Measurements from ENCODE around the gene ZMYM4.
"Not testable (repeated sequence)": the region's sequence is repeated elsewhere in the genome, so short reads cannot be mapped to it uniquely, and the experiment has no call there.

Gene ZMYM4

GRCh38 chr1:35268282-35269200 is at the start of gene ZMYM4:
Gene ZMYM4, plus strand, starts transcription at chr1:35268709. Its CDS starts 338 bp downstream, at chr1:35269047.
- DNase-seq, result peak; percentile 89 to 92

DNA sequence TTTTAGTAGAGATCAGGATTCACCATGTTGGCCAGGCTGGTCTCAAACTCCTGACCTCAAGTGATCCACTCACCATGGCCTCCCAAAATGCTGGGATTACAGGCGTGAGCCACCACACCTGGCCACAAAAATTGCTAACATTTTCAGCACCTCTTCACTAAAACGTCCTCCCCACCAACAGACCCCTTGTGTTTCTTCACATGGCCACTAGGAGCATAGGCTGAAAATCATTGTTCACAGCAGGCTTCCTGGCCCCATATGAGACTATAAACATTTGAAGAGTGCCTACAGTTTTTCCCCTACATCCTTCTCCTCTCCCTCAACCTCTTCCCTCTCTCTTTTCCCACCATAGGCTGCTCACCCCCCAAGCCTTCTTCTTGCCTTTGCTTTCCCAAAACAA is 47.5 kb upstream of the ZMYM4 start:
- DNase-seq, result no peak

- DNase-seq, result no peak
Measured at GRCh38 chr1:35222322-35223083, 46.0 kb upstream of the ZMYM4 start.

GRCh38 chr1:35223084-35223630 is 45.4 kb upstream of the ZMYM4 start:
- no peak for DNase-seq

- DNase-seq, result no peak
Measured at GRCh38 chr1:35226546-35226945, 42.0 kb upstream of the ZMYM4 start.

DNA sequence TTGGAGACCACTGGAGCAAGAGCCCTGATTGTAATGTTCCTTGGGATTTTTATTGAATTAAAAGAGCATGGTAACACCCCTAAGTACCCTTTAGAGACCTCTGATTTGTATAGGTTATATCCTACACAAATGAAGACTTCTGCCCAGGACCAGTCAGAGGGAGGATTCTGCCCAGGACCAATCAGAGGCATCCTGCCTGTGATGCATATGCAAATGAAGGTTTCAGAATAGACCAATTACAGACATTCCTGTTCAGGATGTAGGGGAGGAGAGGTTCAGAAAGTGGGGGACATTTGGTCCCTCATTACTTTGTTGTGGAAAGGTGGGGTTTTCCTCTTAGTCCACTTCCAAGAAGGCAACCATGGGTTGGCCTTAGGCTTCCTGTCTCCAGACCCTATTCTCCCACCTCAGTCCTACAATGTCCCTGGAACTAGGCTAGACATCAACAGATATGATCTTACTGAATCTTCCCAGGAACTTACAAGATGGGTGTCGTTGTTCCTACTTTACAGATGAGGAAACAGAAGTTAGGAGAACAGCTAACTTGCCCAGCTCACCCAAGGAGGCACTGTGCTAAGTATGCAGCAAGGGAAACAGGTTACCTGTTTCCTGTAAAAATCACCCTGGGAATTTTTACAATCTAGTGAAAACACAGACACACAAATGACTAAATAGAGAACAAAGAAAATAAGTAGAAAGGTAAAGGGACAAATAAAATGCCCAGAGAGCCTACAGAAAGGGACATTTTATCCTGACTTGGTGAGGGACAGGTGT is 38.7 kb upstream of the ZMYM4 start:
- no peak for DNase-seq

DNA sequence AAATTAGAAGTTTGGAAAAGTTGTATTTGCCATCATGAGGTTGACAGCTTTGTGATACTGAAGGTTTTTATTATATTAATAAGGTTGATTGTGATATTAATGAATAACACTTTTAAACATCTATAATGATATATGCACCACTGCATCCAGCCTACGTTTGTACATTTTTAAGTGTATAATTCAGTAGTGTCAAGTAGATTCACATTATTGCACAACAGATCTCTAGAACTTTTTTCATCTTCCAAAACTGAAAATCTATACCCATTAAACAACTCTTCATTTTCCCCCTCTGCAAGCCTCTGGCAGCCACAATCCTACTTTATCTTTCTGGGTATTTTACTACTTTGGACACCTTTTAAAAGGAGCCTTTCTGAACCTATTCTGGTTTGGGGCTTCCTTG is 37.2 kb upstream of the ZMYM4 start:
- no peak for DNase-seq

- DNase-seq, result not testable (repeated sequence)
Measured at GRCh38 chr1:35236772-35237171, 31.7 kb upstream of the ZMYM4 start.

DNA sequence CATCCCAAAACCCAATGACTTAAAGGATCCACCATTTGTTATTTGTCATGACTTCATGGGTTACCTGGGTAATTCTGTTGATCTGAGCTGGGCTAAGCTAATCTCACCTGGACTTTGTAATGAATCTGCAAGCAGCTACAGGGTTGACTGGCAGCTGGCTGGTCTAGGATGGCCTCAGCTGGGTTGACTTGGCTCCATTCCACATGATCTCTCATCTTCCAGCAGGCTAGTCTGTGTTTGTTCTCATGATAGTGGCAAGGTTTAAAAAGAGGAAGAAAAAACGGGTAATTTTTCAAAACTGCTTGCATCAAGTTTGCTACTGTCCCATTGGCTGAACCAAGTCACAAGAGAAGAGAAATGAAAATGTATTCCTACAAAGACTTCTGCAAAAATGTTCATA is 24.8 kb upstream of the ZMYM4 start:
- no peak for DNase-seq

DNA sequence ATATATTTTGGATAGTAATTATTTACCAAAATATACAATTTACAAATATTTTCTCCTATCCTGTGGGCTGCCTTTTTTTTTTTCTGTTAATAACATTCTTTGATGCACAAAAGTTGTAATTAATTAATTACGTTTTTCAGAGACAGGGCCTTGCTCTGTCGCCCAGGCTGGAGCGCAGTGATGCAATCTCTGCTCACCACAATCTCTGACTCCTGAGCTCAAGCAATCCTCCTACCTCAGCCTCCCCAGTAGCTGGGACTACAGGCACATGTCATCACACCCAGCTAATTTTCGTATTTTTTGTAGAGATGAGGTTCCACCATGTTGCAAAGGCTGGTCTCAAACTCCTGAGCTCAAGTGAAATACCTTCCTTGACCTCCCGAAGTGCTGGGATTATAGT is 21.3 kb upstream of the ZMYM4 start:
- no peak for DNase-seq

- DNase-seq, result no peak
Measured at GRCh38 chr1:35253941-35254340, 14.6 kb upstream of the ZMYM4 start.

DNA sequence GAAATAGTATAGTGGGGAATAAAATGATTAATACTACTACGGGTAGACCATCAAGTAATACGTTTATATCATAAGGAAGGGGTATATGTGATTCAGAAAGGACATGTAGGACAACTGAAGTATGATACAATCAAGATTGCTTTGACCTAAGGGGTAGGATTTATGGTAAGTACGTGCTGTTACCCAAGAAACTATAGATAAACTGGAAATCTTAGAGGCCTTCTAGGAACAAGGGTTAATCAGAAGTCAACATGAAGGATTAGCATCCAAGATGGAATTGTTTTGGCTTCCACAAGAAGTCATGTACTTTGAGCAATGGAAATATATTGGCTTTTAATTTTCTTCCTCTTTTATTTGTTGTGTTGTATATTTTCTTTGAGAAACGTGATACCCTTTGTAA is 13.2 kb upstream of the ZMYM4 start:
- DNase-seq, result no peak

- DNase-seq, result no peak
Measured at GRCh38 chr1:35259561-35259960, 8.9 kb upstream of the ZMYM4 start.

GRCh38 chr1:35261412-35262120 is 6.9 kb upstream of the ZMYM4 start:
- DNase-seq, result no peak

DNA sequence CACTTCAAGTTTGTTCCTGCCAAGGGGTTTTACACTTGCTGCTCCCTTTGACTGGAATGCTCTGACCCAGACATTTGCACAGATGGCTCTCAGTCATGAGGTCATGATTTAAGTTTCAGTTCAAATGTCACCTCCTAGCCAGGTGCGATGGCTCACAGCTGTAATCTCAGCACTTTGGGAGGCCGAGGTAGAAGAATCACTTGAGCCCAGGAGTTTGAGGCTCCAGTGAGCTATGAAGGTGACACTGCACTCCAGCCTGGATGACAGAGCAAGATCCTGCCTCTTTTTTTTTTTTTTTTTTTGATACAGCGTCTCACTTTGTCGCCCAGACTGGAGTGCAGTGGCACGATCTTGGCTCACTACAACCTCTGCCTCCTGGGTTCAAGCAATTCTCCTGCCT is 4.5 kb upstream of the ZMYM4 start:
- DNase-seq, result no peak

DNA sequence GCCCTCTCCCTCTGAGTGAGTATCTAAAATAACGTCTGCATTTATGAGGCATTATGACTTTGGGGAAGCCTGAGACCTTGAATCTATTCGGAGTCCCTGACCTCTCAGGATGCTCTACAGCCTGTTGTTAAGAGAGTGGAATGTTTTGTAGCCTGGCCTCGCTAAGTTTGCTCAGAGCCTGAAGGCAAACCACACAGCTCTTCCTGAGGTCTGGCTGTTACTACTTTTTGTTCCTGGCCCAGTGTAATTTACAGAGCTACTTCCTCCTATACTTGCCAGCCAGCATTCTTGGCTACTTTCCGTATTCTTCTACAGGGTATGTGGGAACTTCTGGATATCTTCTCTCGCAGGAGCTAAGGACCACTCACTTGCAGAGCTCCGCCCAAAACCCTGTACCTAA is 3.6 kb upstream of the ZMYM4 start:
- no peak for DNase-seq

DNA sequence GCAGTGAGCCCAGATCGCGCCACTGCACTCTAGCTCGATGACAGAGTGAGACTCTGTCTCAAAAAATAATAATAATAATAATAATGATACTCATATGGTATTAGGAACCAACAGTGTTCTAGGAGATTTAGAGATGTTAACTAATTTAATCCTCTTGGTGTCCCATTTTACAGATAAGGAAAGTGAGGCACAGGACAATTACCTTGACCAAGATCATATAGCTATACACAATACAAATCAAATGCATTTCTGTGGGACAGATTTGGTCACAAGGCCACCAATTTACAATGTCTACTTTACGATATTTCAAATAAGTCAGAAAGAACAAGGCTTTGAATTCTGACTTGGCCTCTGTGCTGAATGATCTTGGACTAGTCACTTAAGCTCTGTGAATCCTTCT is 2.2 kb upstream of the ZMYM4 start:
- no peak for DNase-seq

GRCh38 chr1:35269201-35269988 is 886 bp downstream of the ZMYM4 start:
- DNase-seq, result no peak

DNA sequence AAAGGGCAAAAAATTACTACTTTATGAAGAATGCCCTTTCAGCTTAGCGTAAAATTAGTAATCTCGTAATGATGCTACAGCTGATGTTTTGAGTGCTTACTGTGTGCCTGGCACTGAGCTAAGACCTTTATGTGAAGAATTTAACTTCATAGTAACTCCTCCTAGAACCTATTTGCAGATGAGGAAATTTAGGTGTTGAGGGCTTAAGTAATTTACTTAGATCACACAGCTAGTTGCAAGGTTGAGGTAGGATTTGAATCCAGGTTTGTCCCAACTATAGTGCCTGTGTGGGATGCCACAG is 1.4 kb downstream of the ZMYM4 start:
- no peak for DNase-seq

DNA sequence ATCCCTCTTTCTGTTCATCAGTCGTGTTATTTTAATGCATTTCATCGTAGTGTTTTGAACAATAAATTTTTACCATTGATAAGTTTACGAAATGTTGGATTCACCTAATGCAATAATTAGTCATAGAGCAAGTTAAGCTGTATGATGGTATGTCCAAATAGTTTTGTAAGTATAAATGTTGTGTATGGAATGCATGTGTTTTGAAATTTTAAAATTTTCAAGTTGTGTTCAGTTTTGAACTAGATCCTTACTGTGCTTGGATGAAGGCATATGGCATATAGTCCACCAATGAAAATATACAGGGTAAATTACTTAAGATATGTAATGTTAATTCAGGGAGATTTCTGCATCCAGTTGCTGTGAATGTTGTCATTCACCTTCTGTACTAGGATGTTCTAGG is 2.3 kb downstream of the ZMYM4 start:
- DNase-seq, result no peak

GRCh38 chr1:35274197-35274596 is 5.7 kb downstream of the ZMYM4 start:
- no peak for DNase-seq
